ENCODE results near the gene NCAM1. TPM values are rescaled to one million over a fixed set of nuclear protein-coding genes. Genes with fewer than 3 reads are reported as not detected.
A peak's percentile ranks its signal among the peaks of the same experiment; 100 is the strongest.

The NCAM1 gene
- total RNA-seq, 1 experiment from 2014 or later = 0.95 TPM

GRCh38 chr11:112962579-112963367, 1.6 kb downstream of the NCAM1 start:
- no TSS peak for BruUV-seq (replicated peaks)
- no peak for TF ChIP-seq CTCF (IDR thresholded peaks at IDR 0.05; ENCODE audit: insufficient read depth in 1 of 2, low read depth in 1 of 2, low read length in 1 of 2, severe bottlenecking in 1 of 2, unreplicated experiment in 1 of 2)
- Mint-ChIP-seq H3K9me3 (ENCODE audit: unreplicated experiment) (no peaks in the 10 kb centered on the region), H3K27ac (ENCODE audit: unreplicated experiment) (no peak overlapping the region), H3K4me3 (ENCODE audit: unreplicated experiment) (peak overlapping the region; percentile 74), H3K27me3 (ENCODE audit: insufficient read depth, unreplicated experiment) (peaks cover 47% of the 10 kb centered on the region), H3K36me3 (ENCODE audit: insufficient read depth, unreplicated experiment) (no peaks in the 10 kb centered on the region), H3K4me1 (ENCODE audit: low read depth, unreplicated experiment) (peaks cover 4% of the 10 kb centered on the region)
- H3K9me3 ChIP-seq = no peaks in the 10 kb centered on the region
- DNase-seq = no peak
- H3K36me3 ChIP-seq (ENCODE audit: control insufficient read depth, insufficient read depth, low read length) = no peaks in the 10 kb centered on the region
- H3K4me3 ChIP-seq (ENCODE audit: low read depth, low read length) = no peak overlapping the region
- H3K4me1 ChIP-seq = 0 out of 2 replicates have a peak, but pooled peaks cover 5% of the 10 kb centered on the region
- POLR2A ChIA-PET = no interaction called here
- intact Hi-C loops (cut with micrococcal nuclease; ENCODE audit: unreplicated experiment) = loop anchor here (10.0 kb wide), 1 partner anchor 368 kb away; no protein-coding TSS in a partner anchor
- peaks cover 2% of the 10 kb centered on the region for H3K27me3 ChIP-seq (replicated peaks; ENCODE audit: control insufficient read depth, insufficient read depth, low read length)
- CTCF ChIA-PET = no interaction called here

- DNase-seq = no peak
- ChIA-PET CTCF (no interaction called here), POLR2A (no interaction called here)
- H3K36me3 ChIP-seq (ENCODE audit: control insufficient read depth, insufficient read depth, low read length) = no peaks in the 10 kb centered on the region
- peaks cover 2% of the 10 kb centered on the region for H3K27me3 ChIP-seq (replicated peaks; ENCODE audit: control insufficient read depth, insufficient read depth, low read length)
- H3K27ac Mint-ChIP-seq (ENCODE audit: unreplicated experiment) = no peak overlapping the region
- intact Hi-C loops (cut with micrococcal nuclease; ENCODE audit: unreplicated experiment) = loop anchor here (10.0 kb wide), 1 partner anchor 369 kb away; no protein-coding TSS in a partner anchor
- peaks cover 4% of the 10 kb centered on the region for H3K4me1 Mint-ChIP-seq (ENCODE audit: low read depth, unreplicated experiment)
- H3K27me3 Mint-ChIP-seq (ENCODE audit: insufficient read depth, unreplicated experiment) = peaks cover 43% of the 10 kb centered on the region
- no TSS peak for BruUV-seq (replicated peaks)
- H3K4me3 Mint-ChIP-seq (ENCODE audit: unreplicated experiment) = no peak overlapping the region
- no peak for TF ChIP-seq CTCF (IDR thresholded peaks at IDR 0.05; ENCODE audit: insufficient read depth in 1 of 2, low read depth in 1 of 2, low read length in 1 of 2, severe bottlenecking in 1 of 2, unreplicated experiment in 1 of 2)
- no peaks in the 10 kb centered on the region for H3K9me3 ChIP-seq
- 0 out of 2 replicates have a peak, but pooled peaks cover 5% of the 10 kb centered on the region for H3K4me1 ChIP-seq
- no peaks in the 10 kb centered on the region for H3K9me3 Mint-ChIP-seq (ENCODE audit: unreplicated experiment)
- no peaks in the 10 kb centered on the region for H3K36me3 Mint-ChIP-seq (ENCODE audit: insufficient read depth, unreplicated experiment)
- no peak overlapping the region for H3K4me3 ChIP-seq (ENCODE audit: low read depth, low read length)
Measured at GRCh38 chr11:112963368-112963955, 2.2 kb downstream of the NCAM1 start.

- H3K4me1 Mint-ChIP-seq (ENCODE audit: low read depth, unreplicated experiment) = peaks cover 4% of the 10 kb centered on the region
- peaks cover 2% of the 10 kb centered on the region for H3K27me3 ChIP-seq (replicated peaks; ENCODE audit: control insufficient read depth, insufficient read depth, low read length)
- H3K36me3 Mint-ChIP-seq (ENCODE audit: insufficient read depth, unreplicated experiment) = no peaks in the 10 kb centered on the region
- no TSS peak for BruUV-seq (replicated peaks)
- no peak overlapping the region for H3K27ac Mint-ChIP-seq (ENCODE audit: unreplicated experiment)
- no peaks in the 10 kb centered on the region for H3K36me3 ChIP-seq (ENCODE audit: control insufficient read depth, insufficient read depth, low read length)
- intact Hi-C loops (cut with micrococcal nuclease; ENCODE audit: unreplicated experiment) = loop anchor here (10.0 kb wide), 1 partner anchor 371 kb away; no protein-coding TSS in a partner anchor
- peaks cover 46% of the 10 kb centered on the region for H3K27me3 Mint-ChIP-seq (ENCODE audit: insufficient read depth, unreplicated experiment)
- H3K4me3 ChIP-seq (ENCODE audit: low read depth, low read length) = no peak overlapping the region
- DNase-seq = no peak
- H3K9me3 ChIP-seq = no peaks in the 10 kb centered on the region
- H3K9me3 Mint-ChIP-seq (ENCODE audit: unreplicated experiment) = no peaks in the 10 kb centered on the region
- ChIA-PET POLR2A (no interaction called here), CTCF (no interaction called here)
- H3K4me1 ChIP-seq = 0 out of 2 replicates have a peak, but pooled peaks cover 5% of the 10 kb centered on the region
- no peak for TF ChIP-seq CTCF (IDR thresholded peaks at IDR 0.05; ENCODE audit: insufficient read depth in 1 of 2, low read depth in 1 of 2, low read length in 1 of 2, severe bottlenecking in 1 of 2, unreplicated experiment in 1 of 2)
- H3K4me3 Mint-ChIP-seq (ENCODE audit: unreplicated experiment) = no peak overlapping the region
Measured at GRCh38 chr11:112965656-112966055, 4.4 kb downstream of the NCAM1 start.
